ENCODE measurements around the gene TCEANC. TPM values are rescaled to one million over a fixed set of nuclear protein-coding genes. Genes with fewer than 3 reads are reported as not detected.
"Not testable (repeated sequence)": the region's sequence is repeated elsewhere in the genome, so short reads cannot be mapped to it uniquely, and the experiment has no call there.

TCEANC gene
- total RNA-seq, 1 experiment from 2014 or later = 11.2 TPM

DNA sequence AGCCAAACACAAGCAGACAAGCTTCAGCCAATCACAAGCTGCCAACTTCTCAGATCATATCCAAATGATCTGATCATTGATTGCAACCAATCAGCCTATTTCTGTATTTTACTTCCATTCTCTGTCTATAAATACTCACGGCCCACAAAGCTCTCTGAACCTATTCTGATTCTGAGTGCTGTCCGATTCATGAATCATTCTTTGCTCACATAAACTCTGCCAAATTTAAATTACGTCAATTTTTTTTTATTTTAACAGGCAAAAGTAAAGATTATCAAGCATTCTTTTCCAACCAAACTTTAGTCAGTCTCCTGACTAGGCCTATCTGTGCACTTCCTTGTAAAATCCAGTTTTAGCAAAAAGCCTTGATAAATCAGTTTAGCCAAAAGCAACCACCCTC is 1.8 kb upstream of the TCEANC start:
- in situ Hi-C loops (cut with HindIII; ENCODE audit: low pct_unique_long_range_greater_than_20kb, low sequenced_read_pairs) = no loop called here
- no peak for DNase-seq (ENCODE audit: low read depth)

GRCh38 chrX:13652287-13652793 is 601 bp upstream of the TCEANC start:
- DNase-seq (ENCODE audit: low read depth) = peak; percentile 87
- in situ Hi-C loops (cut with HindIII; ENCODE audit: low pct_unique_long_range_greater_than_20kb, low sequenced_read_pairs) = no loop called here

- DNase-seq (ENCODE audit: low read depth) = no peak
- in situ Hi-C loops (cut with HindIII; ENCODE audit: low pct_unique_long_range_greater_than_20kb, low sequenced_read_pairs) = no loop called here
Measured at GRCh38 chrX:13654116-13654515, 1.2 kb downstream of the TCEANC start.

DNA sequence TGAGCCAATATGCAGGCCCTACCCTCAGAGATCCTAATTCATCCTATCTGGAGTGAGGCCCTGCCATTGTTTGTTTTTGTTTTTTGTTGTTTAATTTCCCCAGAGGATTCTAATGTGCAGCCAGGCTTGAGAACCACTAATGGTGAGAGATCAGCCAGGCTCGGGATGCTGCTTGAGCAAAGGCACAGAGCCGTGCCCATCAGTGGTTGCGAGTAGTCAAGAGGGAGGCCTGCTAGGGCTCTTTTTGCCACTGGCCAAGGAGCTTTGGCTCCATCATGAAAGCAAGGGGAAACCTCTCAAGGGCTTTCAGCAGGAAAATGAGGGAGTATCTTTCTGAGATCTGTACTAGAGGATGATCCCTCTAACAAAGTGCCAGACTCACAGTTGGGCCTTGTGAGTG is 2.7 kb downstream of the TCEANC start:
- in situ Hi-C loops (cut with HindIII; ENCODE audit: low pct_unique_long_range_greater_than_20kb, low sequenced_read_pairs) = no loop called here
- no peak for DNase-seq (ENCODE audit: low read depth)

- peak; percentile 34 for DNase-seq (ENCODE audit: low read depth)
- in situ Hi-C loops (cut with HindIII; ENCODE audit: low pct_unique_long_range_greater_than_20kb, low sequenced_read_pairs) = no loop called here
Measured at GRCh38 chrX:13658602-13659001, 5.7 kb downstream of the TCEANC start.

DNA sequence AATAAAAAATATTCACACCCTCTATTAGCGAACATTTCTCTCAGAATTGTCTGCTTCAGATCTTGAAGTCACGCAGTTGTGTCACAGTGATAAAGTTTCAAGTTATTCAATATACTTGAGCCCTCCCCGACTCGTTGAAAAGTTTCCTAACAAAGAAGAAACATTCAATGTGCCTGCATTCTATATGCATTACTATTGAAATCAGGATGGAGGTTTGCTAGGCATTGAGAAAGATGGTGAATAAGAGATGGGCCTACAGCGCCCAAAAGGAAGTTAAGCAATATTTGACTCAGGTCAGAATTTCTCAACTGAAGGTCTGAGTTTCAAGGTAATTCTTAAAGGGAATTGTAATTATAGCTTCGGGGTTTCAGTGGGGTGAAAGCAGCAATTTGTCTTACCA is 6.1 kb downstream of the TCEANC start:
- no peak for DNase-seq (ENCODE audit: low read depth)
- in situ Hi-C loops (cut with HindIII; ENCODE audit: low pct_unique_long_range_greater_than_20kb, low sequenced_read_pairs) = no loop called here

GRCh38 chrX:13661735-13662288 is 8.9 kb downstream of the TCEANC start:
- in situ Hi-C loops (cut with HindIII; ENCODE audit: low pct_unique_long_range_greater_than_20kb, low sequenced_read_pairs) = no loop called here
- no peak for DNase-seq (ENCODE audit: low read depth)

- in situ Hi-C loops (cut with HindIII; ENCODE audit: low pct_unique_long_range_greater_than_20kb, low sequenced_read_pairs) = no loop called here
- DNase-seq (ENCODE audit: low read depth) = no peak
Measured at GRCh38 chrX:13662355-13662791, 9.4 kb downstream of the TCEANC start.

DNA sequence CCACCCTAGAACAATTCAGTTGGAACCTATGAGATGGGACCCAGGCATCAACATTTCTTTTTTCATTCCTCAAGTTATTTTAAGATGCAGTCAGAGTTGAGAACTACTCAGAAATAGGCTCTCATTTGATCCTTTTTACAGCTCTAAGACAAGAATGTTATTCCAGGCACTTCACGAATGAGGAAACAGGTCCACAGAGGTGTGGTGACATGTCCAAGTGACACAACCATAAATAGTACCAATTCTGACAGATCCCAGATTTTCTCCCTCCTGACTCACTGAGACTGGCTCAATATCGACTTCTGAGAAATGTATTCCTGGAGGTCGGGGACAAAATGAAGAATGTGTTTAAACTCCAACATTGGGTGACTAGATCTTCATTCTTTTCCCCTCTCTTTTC is 11.1 kb downstream of the TCEANC start:
- in situ Hi-C loops (cut with HindIII; ENCODE audit: low pct_unique_long_range_greater_than_20kb, low sequenced_read_pairs) = no loop called here
- DNase-seq (ENCODE audit: low read depth) = peak; percentile 29

GRCh38 chrX:13666836-13667235 is 13.9 kb downstream of the TCEANC start:
- DNase-seq (ENCODE audit: low read depth) = no peak
- in situ Hi-C loops (cut with HindIII; ENCODE audit: low pct_unique_long_range_greater_than_20kb, low sequenced_read_pairs) = no loop called here

DNA sequence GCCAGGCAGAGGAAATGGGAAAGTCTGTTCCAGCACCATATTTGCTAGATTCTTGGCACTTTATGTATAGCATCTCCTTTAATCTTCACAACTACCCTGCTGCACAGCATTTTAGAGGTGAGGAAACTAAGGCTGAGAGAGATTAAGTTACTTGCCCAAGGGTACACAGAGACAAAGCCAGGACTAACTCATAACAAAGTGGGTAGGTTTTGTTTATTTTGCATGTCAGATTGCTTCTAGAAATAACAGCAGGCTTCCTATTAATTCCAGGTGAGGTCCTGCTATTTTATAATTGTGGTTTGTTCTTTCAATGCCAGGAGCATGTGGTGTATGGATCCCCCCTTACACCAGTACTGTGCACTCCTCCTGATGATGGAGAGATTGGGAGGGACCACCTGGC is 15.0 kb downstream of the TCEANC start:
- in situ Hi-C loops (cut with HindIII; ENCODE audit: low pct_unique_long_range_greater_than_20kb, low sequenced_read_pairs) = no loop called here
- no peak for DNase-seq (ENCODE audit: low read depth)

DNA sequence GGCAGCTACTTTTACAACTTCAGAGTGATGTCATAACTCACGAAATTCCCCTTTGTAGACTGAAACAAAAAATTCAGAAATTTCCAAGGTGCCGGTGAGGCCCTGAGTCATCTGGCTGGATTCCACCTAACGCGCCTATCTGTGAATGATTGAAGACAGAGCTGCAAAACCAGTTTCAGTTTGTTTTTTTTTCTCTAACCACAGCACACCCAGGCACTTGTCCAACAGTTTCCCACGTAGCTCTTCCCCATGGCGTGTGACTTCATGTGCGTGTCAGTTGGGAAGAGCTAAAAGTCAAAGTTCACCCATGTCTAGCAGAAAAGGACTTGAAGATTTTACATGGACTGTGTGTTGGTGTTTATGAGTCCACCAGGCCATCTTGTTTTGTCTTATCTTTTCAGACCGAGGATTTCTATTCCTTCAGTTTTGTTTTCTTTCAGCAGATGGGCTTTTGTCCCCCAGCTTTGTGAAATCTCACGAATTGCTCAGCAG is 16.4 kb downstream of the TCEANC start:
- peak; percentile 98 for DNase-seq (ENCODE audit: low read depth)
- in situ Hi-C loops (cut with HindIII; ENCODE audit: low pct_unique_long_range_greater_than_20kb, low sequenced_read_pairs) = no loop called here

DNA sequence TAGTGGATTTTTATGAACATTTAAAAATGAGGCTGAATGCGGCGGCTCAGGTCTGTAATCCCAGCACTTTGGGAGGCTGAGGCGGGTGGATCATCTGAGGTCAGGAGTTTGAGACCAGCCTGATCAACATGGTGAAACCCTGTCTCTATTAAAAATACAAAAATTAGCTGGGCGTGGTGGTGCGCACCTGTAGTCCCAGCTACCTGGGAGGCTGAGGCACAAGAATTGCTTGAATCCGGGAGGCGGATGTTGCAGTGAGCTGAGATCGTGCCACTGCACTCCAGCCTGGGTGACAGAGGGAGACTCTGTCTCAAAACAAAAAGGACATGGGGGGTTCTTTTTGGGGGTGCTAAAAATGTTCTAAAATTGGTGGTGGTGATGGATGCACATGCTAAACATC is 16.8 kb downstream of the TCEANC start:
- in situ Hi-C loops (cut with HindIII; ENCODE audit: low pct_unique_long_range_greater_than_20kb, low sequenced_read_pairs); DNase-seq (ENCODE audit: low read depth): not testable (repeated sequence)

DNA sequence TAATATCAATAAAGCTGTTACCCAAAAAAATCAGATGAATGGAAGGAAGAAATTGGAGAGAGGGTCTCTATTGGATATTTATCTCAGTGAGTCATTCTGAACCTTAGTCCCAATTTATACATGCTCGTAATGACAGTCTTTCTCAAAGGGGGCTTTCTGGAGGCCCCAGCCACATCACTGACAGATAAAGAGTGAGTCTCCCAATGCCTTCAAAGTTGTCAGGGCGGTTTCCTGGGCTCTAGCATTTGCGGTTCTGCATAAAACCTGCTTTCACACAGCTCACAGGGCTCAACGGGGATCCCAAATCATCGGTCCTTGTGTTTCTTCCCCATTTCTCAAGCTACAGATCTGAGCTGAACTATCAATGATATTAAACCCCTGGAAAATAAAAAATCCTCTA is 17.3 kb downstream of the TCEANC start:
- no peak for DNase-seq (ENCODE audit: low read depth)
- in situ Hi-C loops (cut with HindIII; ENCODE audit: low pct_unique_long_range_greater_than_20kb, low sequenced_read_pairs) = no loop called here

DNA sequence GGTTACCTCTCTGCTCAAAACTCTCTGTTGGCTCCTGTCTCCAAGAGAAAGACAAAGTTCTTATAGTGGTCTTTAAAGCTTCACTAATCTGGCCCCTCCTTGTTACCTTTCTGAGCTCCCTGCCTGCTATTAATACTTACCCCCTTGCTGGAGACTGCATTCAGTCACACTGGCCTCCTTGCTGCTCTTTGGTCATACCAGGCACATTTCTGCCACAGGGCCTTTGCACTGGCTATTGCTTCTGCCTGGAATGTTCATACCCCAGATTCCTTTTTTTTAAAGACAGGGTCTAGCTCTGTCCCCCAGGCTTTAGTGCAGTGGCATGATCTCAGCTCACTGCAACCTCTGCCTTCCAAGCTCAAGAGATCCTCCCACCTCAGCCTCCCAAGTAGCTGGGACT is 20.1 kb downstream of the TCEANC start:
- DNase-seq (ENCODE audit: low read depth) = no peak
- in situ Hi-C loops (cut with HindIII; ENCODE audit: low pct_unique_long_range_greater_than_20kb, low sequenced_read_pairs) = no loop called here

DNA sequence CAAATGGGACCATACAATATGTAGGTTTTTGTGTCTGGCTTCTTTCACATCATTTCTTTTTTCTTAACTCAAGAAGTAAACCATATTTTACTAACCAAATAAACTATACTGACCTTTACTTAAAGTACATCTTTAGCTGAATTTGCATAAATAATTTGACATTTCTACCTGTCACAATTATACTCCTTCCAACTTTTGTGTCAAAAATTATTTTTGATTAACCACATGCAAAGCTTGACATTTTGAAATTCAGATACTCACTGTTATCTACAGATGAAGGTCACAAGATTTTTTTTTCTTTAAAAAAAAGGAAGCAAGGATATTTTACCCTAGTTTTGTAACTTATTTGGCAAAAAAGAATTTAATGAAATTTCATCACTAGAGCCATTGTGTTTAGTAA is 23.9 kb downstream of the TCEANC start:
- in situ Hi-C loops (cut with HindIII; ENCODE audit: low pct_unique_long_range_greater_than_20kb, low sequenced_read_pairs) = no loop called here
- no peak for DNase-seq (ENCODE audit: low read depth)

DNA sequence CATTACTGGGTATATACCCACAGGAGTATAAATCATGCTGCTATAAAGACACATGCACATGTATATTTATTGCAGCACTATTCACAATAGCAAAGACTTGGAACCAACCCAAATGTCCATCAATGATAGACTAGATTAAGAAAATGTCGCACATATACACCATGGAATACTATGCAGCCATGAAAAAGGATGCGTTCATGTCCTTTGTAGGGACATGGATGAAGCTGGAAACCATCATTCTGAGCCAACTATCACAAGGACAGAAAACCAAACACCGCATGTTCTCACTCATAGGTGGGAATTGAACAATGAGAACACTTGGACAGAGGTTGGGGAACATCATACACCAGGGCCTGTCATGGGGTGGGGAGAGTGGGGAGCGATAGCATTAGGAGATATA is 26.8 kb downstream of the TCEANC start:
- in situ Hi-C loops (cut with HindIII; ENCODE audit: low pct_unique_long_range_greater_than_20kb, low sequenced_read_pairs); DNase-seq (ENCODE audit: low read depth): not testable (repeated sequence)

- no peak for DNase-seq (ENCODE audit: low read depth)
- in situ Hi-C loops (cut with HindIII; ENCODE audit: low pct_unique_long_range_greater_than_20kb, low sequenced_read_pairs) = no loop called here
Measured at GRCh38 chrX:13681595-13681994, 28.7 kb downstream of the TCEANC start.

GRCh38 chrX:13684361-13684760 is 31.4 kb downstream of the TCEANC start:
- DNase-seq (ENCODE audit: low read depth) = no peak
- in situ Hi-C loops (cut with HindIII; ENCODE audit: low pct_unique_long_range_greater_than_20kb, low sequenced_read_pairs) = no loop called here

- in situ Hi-C loops (cut with HindIII; ENCODE audit: low pct_unique_long_range_greater_than_20kb, low sequenced_read_pairs) = no loop called here
- DNase-seq (ENCODE audit: low read depth) = peak; percentile 56
Measured at GRCh38 chrX:13685126-13685763, 32.3 kb downstream of the TCEANC start.

All from Caki2 (cell line).